Measurements from ENCODE around the gene SPX. TPM values are rescaled to one million over a fixed set of nuclear protein-coding genes. Genes with fewer than 3 reads are reported as not detected.
A peak's percentile ranks its signal among the peaks of the same experiment; 100 is the strongest.

Gene SPX
- total RNA-seq, 2 experiments from 2014 or later = not detected

GRCh38 chr12:21527451-21528180 lies 1.5 kb downstream of the SPX start:
- ChIA-PET POLR2A (interaction anchor here (1.3 to 2.0 kb wide), 2 partner anchors 26 to 130 kb away, joined by 5 read pairs; partner anchors contain the start of genes GOLT1B, LDHB and RECQL), CTCF (interaction anchor here (1.3 kb wide), 1 partner anchor 11 kb away, joined by 4 read pairs; no protein-coding TSS in a partner anchor)
- H3K4me3 Mint-ChIP-seq = peak overlapping the region; percentile 74
- Histone ChIP-seq H3K36me3 (ENCODE audit: insufficient read depth, low read length) (no peaks in the 10 kb centered on the region), H3K27me3 (ENCODE audit: control insufficient read depth in 1 of 2, insufficient read depth in 2 of 2, low read length in 2 of 2) (peaks cover 16 to 18% of the 10 kb centered on the region in 2 experiments), H3K4me3 (ENCODE audit: low read length) (peak overlapping the region; percentile 71), H3K4me1 (ENCODE audit: insufficient read depth, low read length) (peaks cover 6% of the 10 kb centered on the region), H3K27ac (ENCODE audit: low read depth in 1 of 2, low read length in 2 of 2) (no peak overlapping the region), H3K9me3 (ENCODE audit: control insufficient read depth in 1 of 2, insufficient read depth in 1 of 2, low read length in 2 of 2) (no peaks in the 10 kb centered on the region)
- peaks cover 13% of the 10 kb centered on the region for H3K4me1 Mint-ChIP-seq (ENCODE audit: low read depth)
- peaks cover 5% of the 10 kb centered on the region for H3K9me3 Mint-ChIP-seq
- DNase-seq = peak; percentile 20 to 72 (median 52)
- peaks cover 47% of the 10 kb centered on the region for H3K27me3 Mint-ChIP-seq
- H3K36me3 Mint-ChIP-seq (ENCODE audit: low read depth) = no peaks in the 10 kb centered on the region
- TF ChIP-seq CTCF (IDR thresholded peaks at IDR 0.05) = no peak
- H3K27ac Mint-ChIP-seq = no peak overlapping the region
- peak; percentile 91 for ATAC-seq (ENCODE audit: poor library complexity)
- intact Hi-C loops (cut with DNase I, micrococcal nuclease) = no loop called here

- intact Hi-C loops (cut with DNase I, micrococcal nuclease) = no loop called here
- H3K4me3 Mint-ChIP-seq = peak overlapping the region; percentile 28
- ATAC-seq (ENCODE audit: poor library complexity) (no peak), DNase-seq (no peak)
- H3K27ac Mint-ChIP-seq = no peak overlapping the region
- Histone ChIP-seq H3K27ac (ENCODE audit: low read depth in 1 of 2, low read length in 2 of 2) (no peak overlapping the region), H3K4me3 (ENCODE audit: low read length) (no peak overlapping the region), H3K36me3 (ENCODE audit: insufficient read depth, low read length) (no peaks in the 10 kb centered on the region), H3K4me1 (ENCODE audit: insufficient read depth, low read length) (peaks cover 6% of the 10 kb centered on the region), H3K27me3 (ENCODE audit: control insufficient read depth in 1 of 2, insufficient read depth in 2 of 2, low read length in 2 of 2) (peaks cover 18 to 24% of the 10 kb centered on the region in 2 experiments), H3K9me3 (ENCODE audit: control insufficient read depth in 1 of 2, insufficient read depth in 1 of 2, low read length in 2 of 2) (no peaks in the 10 kb centered on the region)
- POLR2A ChIA-PET = no interaction called here
- TF ChIP-seq CTCF (IDR thresholded peaks at IDR 0.05) = no peak
- CTCF ChIA-PET = no interaction called here
- no peaks in the 10 kb centered on the region for H3K36me3 Mint-ChIP-seq (ENCODE audit: low read depth)
- peaks cover 58% of the 10 kb centered on the region for H3K27me3 Mint-ChIP-seq
- peaks cover 13% of the 10 kb centered on the region for H3K4me1 Mint-ChIP-seq (ENCODE audit: low read depth)
- H3K9me3 Mint-ChIP-seq = peaks cover 5% of the 10 kb centered on the region
Observed at GRCh38 chr12:21528953-21529352, 2.9 kb downstream of the SPX start.

- no peak overlapping the region for H3K27ac Mint-ChIP-seq
Observed at GRCh38 chr12:21529456-21529855, 3.4 kb downstream of the SPX start.

More at GRCh38 chr12:21529456-21529855, 3.4 kb downstream of the SPX start:
- Mint-ChIP-seq H3K9me3 (peaks cover 1% of the 10 kb centered on the region), H3K4me3 (no peak overlapping the region), H3K36me3 (ENCODE audit: low read depth) (no peaks in the 10 kb centered on the region), H3K4me1 (ENCODE audit: low read depth) (peaks cover 13% of the 10 kb centered on the region), H3K27me3 (peaks cover 58% of the 10 kb centered on the region)
- ATAC-seq (ENCODE audit: poor library complexity) (no peak), DNase-seq (no peak)
- intact Hi-C loops (cut with DNase I, micrococcal nuclease) = no loop called here
- Histone ChIP-seq H3K4me1 (ENCODE audit: insufficient read depth, low read length) (peaks cover 6% of the 10 kb centered on the region), H3K27ac (ENCODE audit: low read depth in 1 of 2, low read length in 2 of 2) (no peak overlapping the region), H3K4me3 (ENCODE audit: low read length) (no peak overlapping the region), H3K27me3 (ENCODE audit: control insufficient read depth in 1 of 2, insufficient read depth in 2 of 2, low read length in 2 of 2) (peaks cover 18 to 24% of the 10 kb centered on the region in 2 experiments), H3K36me3 (ENCODE audit: insufficient read depth, low read length) (no peaks in the 10 kb centered on the region), H3K9me3 (ENCODE audit: control insufficient read depth in 1 of 2, insufficient read depth in 1 of 2, low read length in 2 of 2) (no peaks in the 10 kb centered on the region)
- POLR2A ChIA-PET = no interaction called here
- TF ChIP-seq CTCF (IDR thresholded peaks at IDR 0.05) = no peak
- CTCF ChIA-PET = no interaction called here
